Spleen (tissue), 11 donors: ENCODE measurements around the gene LRRC28. TPM values are rescaled to one million over a fixed set of nuclear protein-coding genes. Genes with fewer than 3 reads are reported as not detected.

Experiments used
- DNase-seq: peaks from one replicate; pipeline ENCODE4 v3.0.0-alpha.2; 2020
- H3K27ac ChIP-seq, 8 donors: fragments of 200-600 bp; sonication (generic) in 7 of 8; 1 replicate in 4 of 8; 2 replicates in 4 of 8; pipeline versions ENCODE4 v1.5.0 to v1.8.0; 2016 to 2021; ENCODE audit warnings: inconsistent platforms in 4 of 8, mild to moderate bottlenecking in 4 of 8, moderate library complexity in 1 of 8
- H3K27me3 ChIP-seq, 7 donors: fragments of 200-600 bp; sonication (generic) in 6 of 7; replicated peaks in 1 of 7; 1 replicate in 4 of 7; 2 replicates in 3 of 7; pipeline versions ENCODE4 v1.5.0 to v1.8.0; 2016 to 2021; ENCODE audit warnings: inconsistent platforms in 3 of 7, mild to moderate bottlenecking in 1 of 7
- H3K36me3 ChIP-seq, 6 donors: fragments of 200-600 bp; sonication (generic) in 5 of 6; 1 replicate in 4 of 6; 2 replicates in 2 of 6; pipeline versions ENCODE4 v1.5.0 to v1.8.0; 2016 to 2021; ENCODE audit warnings: inconsistent platforms in 2 of 6
- H3K4me1 ChIP-seq, 6 donors: fragments of 200-600 bp; sonication (generic) in 5 of 6; 1 replicate in 3 of 6; 2 replicates in 3 of 6; pipeline versions ENCODE4 v1.5.0 to v1.8.0; 2016 to 2021; ENCODE audit warnings: inconsistent platforms in 3 of 6
- H3K4me3 ChIP-seq, 8 donors: fragments of 200-600 bp; sonication (generic) in 7 of 8; 1 replicate in 4 of 8; 2 replicates in 4 of 8; pipeline versions ENCODE4 v1.5.0 to v1.8.0; 2016 to 2021; ENCODE audit warnings: inconsistent platforms in 4 of 8, mild to moderate bottlenecking in 4 of 8, moderate library complexity in 2 of 8
- H3K9me3 ChIP-seq, 8 donors: fragments of 200-600 bp; sonication (generic) in 7 of 8; 1 replicate in 4 of 8; 2 replicates in 4 of 8; pipeline versions ENCODE4 v1.5.0 to v1.8.0; 2016 to 2021; ENCODE audit warnings: inconsistent platforms in 4 of 8
- POLR2A ChIP-seq, 3 donors: fragments of 450-650 bp; IDR thresholded peaks; one replicate each; pipeline ENCODE4 v1.5.1; 2017; ENCODE audit warnings: antibody characterized with exemption in 3 of 3, mild to moderate bottlenecking in 1 of 3
- POLR2AphosphoS5 ChIP-seq, 3 donors: sonication (generic); formaldehyde crosslinking; IDR thresholded peaks; one replicate each; pipeline ENCODE4 v1.5.1; 2017; ENCODE audit warnings: antibody characterized with exemption in 3 of 3
- WGBS, 5 donors: extraction: QIAGEN DNeasy Blood & Tissue Kit in 3 of 5; methylation state at CpG; one replicate each; pipeline versions ENCODE4 v1.1.5 to v1.1.7; 2013 to 2018; 5-methylcytosine and 5-hydroxymethylcytosine counted together
- intact Hi-C: fragments of 100-400 bp; cut with DNase I; formaldehyde crosslinking; loops from one replicate; pipeline ENCODE4 v1.15.0; 2023; ENCODE audit warnings: low total_unique reads
- polyA plus RNA-seq, 3 donors: library from polyadenylated mRNA; stranded (reverse); fragments of 200-250 nt; gene quantifications; one replicate each; pipeline ENCODE4 v1.2.1, GENCODE V29; 2013
- total RNA-seq, 7 donors: library from RNA; depleted of rRNA in 3 of 7; stranded (reverse); fragments of >200 nt in 3 of 7; fragmentation: NEBNext Ultra II Directional in 4 of 7; extraction: Animal tissue kit (Norgen Biotek cat#: 25700) in 4 of 7; gene quantifications; one replicate each; pipeline versions ENCODE4 v1.1.0 to v1.2.1, GENCODE V29; 2016 to 2021
- TF ChIP-seq, protein P1 (sequence below), 11 experiments: fragments of 200-600 bp in 7 of 11; fragments of 450-650 bp in 4 of 11; sonication (generic) in 4 of 11; IDR thresholded peaks in 8 of 11; conservative IDR thresholded peaks in 3 of 11; 1 replicate in 7 of 11; 2 replicates in 4 of 11; pipeline versions ENCODE4 v1.4.0 to v1.8.0; 2016 to 2021; ENCODE audit warnings: antibody characterized with exemption in 11 of 11, inconsistent platforms in 4 of 11, mild to moderate bottlenecking in 1 of 11
- donor health status: healthy with polysubstance abuse.
- donor health status: DM: no; HTN: no; CAD: no; lungs with moderate emphysema.
- donor health status: DM: no; HTN: no; CAD: no.
- donor health status: Bipolar disorder and iron deficiency.
- donor health status: healthy.
- donor health status: DM: no; HTN: no; CAD: no.
- donor health status: DM: yes; HTN: yes; CAD: no.

The LRRC28 gene
- total and polyA plus RNA-seq, 10 donors: 6.0 to 63.3 (median 24.2) TPM

DNA sequence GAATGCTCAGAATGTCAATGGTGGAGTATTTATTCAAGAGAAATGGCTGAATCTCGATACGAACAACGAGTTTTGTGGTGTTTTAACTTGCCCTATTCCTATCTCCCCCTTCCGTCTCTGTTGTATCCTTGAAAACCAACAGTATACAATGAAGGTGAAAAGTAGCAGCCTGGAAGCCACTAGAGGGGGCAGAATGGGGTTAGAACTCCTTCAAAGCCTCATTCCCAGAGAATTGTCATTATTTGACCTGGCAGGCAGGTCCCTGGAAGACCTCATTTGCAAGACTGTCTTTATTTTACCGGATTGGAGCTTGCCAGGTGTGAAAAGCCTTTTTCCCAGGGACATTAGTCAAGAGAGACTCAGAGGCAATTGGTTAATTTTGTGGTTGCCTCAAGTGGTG is 139.4 kb downstream of the LRRC28 start:
- intact Hi-C loops: no loop called here
- H3K4me1 ChIP-seq: peaks cover 0 to 9% (median under 1%) of the 10 kb centered on the region in 6 donors
- TF ChIP-seq, protein P1, sequence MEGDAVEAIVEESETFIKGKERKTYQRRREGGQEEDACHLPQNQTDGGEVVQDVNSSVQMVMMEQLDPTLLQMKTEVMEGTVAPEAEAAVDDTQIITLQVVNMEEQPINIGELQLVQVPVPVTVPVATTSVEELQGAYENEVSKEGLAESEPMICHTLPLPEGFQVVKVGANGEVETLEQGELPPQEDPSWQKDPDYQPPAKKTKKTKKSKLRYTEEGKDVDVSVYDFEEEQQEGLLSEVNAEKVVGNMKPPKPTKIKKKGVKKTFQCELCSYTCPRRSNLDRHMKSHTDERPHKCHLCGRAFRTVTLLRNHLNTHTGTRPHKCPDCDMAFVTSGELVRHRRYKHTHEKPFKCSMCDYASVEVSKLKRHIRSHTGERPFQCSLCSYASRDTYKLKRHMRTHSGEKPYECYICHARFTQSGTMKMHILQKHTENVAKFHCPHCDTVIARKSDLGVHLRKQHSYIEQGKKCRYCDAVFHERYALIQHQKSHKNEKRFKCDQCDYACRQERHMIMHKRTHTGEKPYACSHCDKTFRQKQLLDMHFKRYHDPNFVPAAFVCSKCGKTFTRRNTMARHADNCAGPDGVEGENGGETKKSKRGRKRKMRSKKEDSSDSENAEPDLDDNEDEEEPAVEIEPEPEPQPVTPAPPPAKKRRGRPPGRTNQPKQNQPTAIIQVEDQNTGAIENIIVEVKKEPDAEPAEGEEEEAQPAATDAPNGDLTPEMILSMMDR (IDR thresholded peaks at IDR 0.05 in 8 of 11, conservative IDR thresholded peaks at IDR 0.05 in 3 of 11): no peak
- TF ChIP-seq POLR2A (IDR thresholded peaks at IDR 0.05) (no peak), POLR2AphosphoS5 (IDR thresholded peaks at IDR 0.05) (no peak)
- H3K9me3 ChIP-seq: peaks cover 0 to 39% (median 28%) of the 10 kb centered on the region in 8 donors
- no peak overlapping the region for H3K27ac ChIP-seq
- no peaks in the 10 kb centered on the region for H3K27me3 ChIP-seq
- no peak overlapping the region for H3K4me3 ChIP-seq
- H3K36me3 ChIP-seq: peaks cover 0 to 8% (median 0%) of the 10 kb centered on the region in 6 donors
- 82 to 86% (median 85%) methylated on average over 5 of the region's 5 CpGs for WGBS, 5 donors
- no peak for DNase-seq

DNA sequence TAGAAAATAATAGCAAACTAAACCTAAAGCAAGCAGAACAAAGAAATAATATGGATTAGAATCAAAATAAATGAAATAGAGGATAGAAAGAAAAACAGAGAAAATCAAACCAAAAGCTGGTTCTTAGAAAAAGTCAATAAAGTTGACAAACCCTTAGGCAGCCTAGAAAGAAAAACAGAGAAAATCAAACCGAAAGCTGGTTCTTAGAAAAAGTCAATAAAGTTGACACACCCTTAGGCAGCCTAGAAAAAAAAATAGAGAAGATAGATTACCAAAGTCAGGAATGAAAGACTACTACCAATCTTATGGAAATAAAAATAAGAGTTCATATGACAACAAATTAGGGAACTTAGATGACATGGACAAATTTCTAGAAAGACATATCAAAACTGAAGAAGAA is 142.4 kb downstream of the LRRC28 start:
- no peaks in the 10 kb centered on the region for H3K4me1 ChIP-seq
- H3K9me3 ChIP-seq: peaks cover 0 to 39% (median 28%) of the 10 kb centered on the region in 8 donors
- intact Hi-C loops: no loop called here
- no peaks in the 10 kb centered on the region for H3K36me3 ChIP-seq
- no peak overlapping the region for H3K27ac ChIP-seq
- no peak for DNase-seq
- 67 to 88% (median 81%) methylated on average over 1 of the region's 1 CpG for WGBS, 5 donors
- TF ChIP-seq POLR2AphosphoS5 (IDR thresholded peaks at IDR 0.05): no peak
- TF ChIP-seq, protein P1 (IDR thresholded peaks at IDR 0.05 in 8 of 11, conservative IDR thresholded peaks at IDR 0.05 in 3 of 11): no peak
- no peak for TF ChIP-seq POLR2A (IDR thresholded peaks at IDR 0.05)
- H3K27me3 ChIP-seq: no peaks in the 10 kb centered on the region
- no peak overlapping the region for H3K4me3 ChIP-seq

DNA sequence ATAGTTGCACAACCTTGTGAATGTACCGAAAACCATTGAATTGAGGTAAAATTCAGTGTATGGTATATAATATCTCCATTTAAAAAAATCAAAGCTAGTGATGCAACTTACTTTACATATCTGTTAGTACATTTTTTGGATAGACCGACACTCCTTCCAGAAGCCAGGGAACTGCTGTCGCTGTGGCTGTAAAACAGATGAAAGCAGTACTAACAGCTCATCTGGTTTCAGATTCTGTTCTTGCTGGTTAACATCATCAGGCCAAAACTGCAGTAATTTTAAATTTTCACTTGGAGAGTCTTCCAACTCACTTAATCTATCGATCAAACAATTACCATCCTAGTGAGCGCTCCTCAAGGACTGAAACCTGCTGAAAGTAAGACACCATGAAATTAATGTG is 145.1 kb downstream of the LRRC28 start:
- Histone ChIP-seq H3K27me3 (no peaks in the 10 kb centered on the region), H3K9me3 (peaks cover 0 to 35% (median 21%) of the 10 kb centered on the region in 8 donors), H3K4me3 (no peak overlapping the region), H3K4me1 (no peaks in the 10 kb centered on the region), H3K36me3 (no peaks in the 10 kb centered on the region), H3K27ac (no peak overlapping the region)
- 91 to 95% (median 94%) methylated on average over 5 of the region's 5 CpGs for WGBS, 5 donors
- TF ChIP-seq POLR2A (IDR thresholded peaks at IDR 0.05): no peak
- TF ChIP-seq POLR2AphosphoS5 (IDR thresholded peaks at IDR 0.05): no peak
- TF ChIP-seq, protein P1 (IDR thresholded peaks at IDR 0.05 in 8 of 11, conservative IDR thresholded peaks at IDR 0.05 in 3 of 11): no peak
- no peak for DNase-seq
- intact Hi-C loops: no loop called here

DNA sequence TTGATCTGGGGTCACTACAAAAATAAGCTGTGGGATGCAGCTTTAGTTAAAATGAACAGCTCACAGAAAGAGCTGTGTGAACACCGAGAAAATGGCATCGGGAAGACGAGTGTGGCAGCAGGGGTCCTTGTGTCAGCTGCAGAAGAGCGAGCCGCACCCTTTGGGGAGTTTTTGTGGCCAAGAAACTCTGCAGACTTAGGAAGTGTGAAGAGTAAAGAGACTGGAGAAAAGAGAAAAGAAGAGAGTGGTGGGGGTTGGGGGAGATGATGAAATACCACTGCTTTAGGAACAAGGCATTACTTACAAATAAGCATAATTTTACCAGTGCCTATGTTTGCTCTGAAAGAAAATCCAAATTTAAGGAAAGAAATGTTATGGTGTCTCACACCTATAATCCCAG is 147.8 kb downstream of the LRRC28 start:
- Histone ChIP-seq H3K27ac (no peak overlapping the region), H3K9me3 (peaks cover 0 to 10% (median 0%) of the 10 kb centered on the region in 8 donors), H3K36me3 (no peaks in the 10 kb centered on the region), H3K27me3 (no peaks in the 10 kb centered on the region), H3K4me3 (no peak overlapping the region), H3K4me1 (no peaks in the 10 kb centered on the region)
- intact Hi-C loops: no loop called here
- DNase-seq: no peak
- TF ChIP-seq, protein P1 (IDR thresholded peaks at IDR 0.05 in 8 of 11, conservative IDR thresholded peaks at IDR 0.05 in 3 of 11): no peak
- TF ChIP-seq POLR2AphosphoS5 (IDR thresholded peaks at IDR 0.05): no peak
- TF ChIP-seq POLR2A (IDR thresholded peaks at IDR 0.05): no peak
- WGBS, 5 donors: 78 to 92% (median 88%) methylated on average over 5 of the region's 5 CpGs
